OCI-LY7 (cell line): Measurements from ENCODE around the gene TTLL6. TPM values are rescaled to one million over a fixed set of nuclear protein-coding genes. Genes with fewer than 3 reads are reported as not detected.

Experiments
- BruUV-seq: library from RNA; stranded (reverse); fragments of 400-500 nt; replicated peaks from 2 replicates; lab custom pipeline; 2021; lab: Mats Ljungman, UMichigan
- CTCF ChIA-PET: fragments of 300-600 bp; sonication (Branson Sonifier 250); formaldehyde crosslinking; loops from one replicate; lab custom pipeline; 2022; ENCODE audit warnings: antibody characterized with exemption; ENCODE audit not compliant: unreplicated experiment; lab: Charles Lee
- POLR2A ChIA-PET: fragments of 300-600 bp; sonication (Branson Sonifier 250); formaldehyde crosslinking; loops from one replicate; lab custom pipeline; 2022; ENCODE audit warnings: antibody characterized with exemption; lab: Charles Lee
- DNase-seq: peaks from one replicate; pipeline ENCODE4 v3.0.0-alpha.2; 2015; ENCODE audit warnings: low spot score
- H2AFZ ChIP-seq: fragments of 200-600 bp; sonication (generic), shearing (Covaris generic); 2 replicates; pipeline ENCODE4 v1.6.1; 2014; ENCODE audit warnings: mild to moderate bottlenecking, antibody characterized with exemption, low read length, moderate library complexity
- H3K27ac ChIP-seq: fragments of 200-600 bp; sonication (generic); 2 replicates; pipeline ENCODE4 v1.5.1; 2014; ENCODE audit warnings: mixed run types, low read depth, mild to moderate bottlenecking, moderate library complexity, low read length, inconsistent platforms; ENCODE audit not compliant: poor library complexity, severe bottlenecking
- H3K36me3 ChIP-seq: fragments of 200-600 bp; sonication (generic); 2 replicates; pipeline ENCODE4 v1.6.1; 2014; ENCODE audit warnings: mild to moderate bottlenecking, antibody characterized with exemption, low read length, moderate library complexity, mixed read lengths; ENCODE audit not compliant: insufficient read depth
- H3K4me1 ChIP-seq: fragments of 200-600 bp; sonication (generic); 2 replicates; pipeline ENCODE4 v1.5.1; 2014; ENCODE audit warnings: mild to moderate bottlenecking, low read length; ENCODE audit not compliant: insufficient read depth, poor library complexity, severe bottlenecking
- H3K4me2 ChIP-seq: fragments of 200-600 bp; sonication (generic); 2 replicates; pipeline ENCODE4 v1.6.1; 2014; ENCODE audit warnings: mild to moderate bottlenecking, low read length
- H3K4me3 ChIP-seq: fragments of 200-600 bp; sonication (generic); 2 replicates; pipeline ENCODE4 v1.5.1; 2014; ENCODE audit warnings: mild to moderate bottlenecking, low read depth, low read length; ENCODE audit not compliant: poor library complexity, severe bottlenecking
- H3K79me2 ChIP-seq: fragments of 200-600 bp; sonication (generic); 2 replicates; pipeline ENCODE4 v1.6.1; 2016; ENCODE audit warnings: low read depth, mild to moderate bottlenecking, low read length, moderate library complexity, mixed read lengths; ENCODE audit not compliant: insufficient read depth
- H3K9me2 ChIP-seq: fragments of 200-600 bp; sonication (generic); 2 replicates; pipeline ENCODE4 v1.6.1; 2016; ENCODE audit warnings: mild to moderate bottlenecking, low read length, mixed read lengths; ENCODE audit not compliant: insufficient read depth
- H3K9me3 ChIP-seq: fragments of 200-600 bp; sonication (generic); 2 replicates; pipeline ENCODE4 v1.6.1; 2014; ENCODE audit warnings: mild to moderate bottlenecking, mixed run types, low read length, mixed read lengths
- H4K20me1 ChIP-seq: fragments of 200-600 bp; sonication (generic); 2 replicates; pipeline ENCODE4 v1.6.1; 2014; ENCODE audit warnings: mild to moderate bottlenecking, antibody characterized with exemption, low read length, moderate library complexity, mixed read lengths; ENCODE audit not compliant: insufficient read depth
- CTCF ChIP-seq: fragments of 200-600 bp; sonication (generic); conservative IDR thresholded peaks from 2 replicates; pipeline ENCODE4 v1.5.1; 2014; ENCODE audit warnings: mild to moderate bottlenecking, antibody characterized with exemption, low read length, moderate library complexity, mixed read lengths
- EZH2phosphoT487 ChIP-seq: fragments of 200-600 bp; sonication (generic); IDR thresholded peaks from 2 replicates; pipeline ENCODE4 v1.6.1; 2018; ENCODE audit warnings: low read depth, borderline replicate concordance, mild to moderate bottlenecking, mixed run types, antibody characterized with exemption, low read length, moderate library complexity, mixed read lengths
- intact Hi-C: fragments of 100-400 bp; cut with micrococcal nuclease; formaldehyde crosslinking; loops from one replicate; pipeline ENCODE4 v1.10.0; 2022; ENCODE audit not compliant: unreplicated experiment
- total RNA-seq, 2 experiments: library from RNA; depleted of rRNA in 1 of 2; stranded (reverse); fragments of >200 nt in 1 of 2; shearing (Covaris generic) in 1 of 2; gene quantifications; 2 replicates each; pipeline ENCODE4 v1.2.3, GENCODE V29; 2014 to 2022

TTLL6 gene
- total RNA-seq, 2 experiments from 2014 or later = not detected

GRCh38 chr17:48854774-48855476 lies 37.9 kb upstream of the TTLL6 start:
- H2AFZ ChIP-seq = no peak overlapping the region
- no peaks in the 10 kb centered on the region for H3K79me2 ChIP-seq
- no peak overlapping the region for H3K27ac ChIP-seq
- H3K4me1 ChIP-seq = no peaks in the 10 kb centered on the region
- intact Hi-C loops = no loop called here
- no peaks in the 10 kb centered on the region for H3K9me2 ChIP-seq
- H4K20me1 ChIP-seq = no peaks in the 10 kb centered on the region
- H3K9me3 ChIP-seq = no peaks in the 10 kb centered on the region
- CTCF ChIA-PET = no interaction called here
- DNase-seq = no peak
- TF ChIP-seq CTCF (no peak), EZH2phosphoT487 (no peak)
- H3K4me3 ChIP-seq = no peak overlapping the region
- H3K4me2 ChIP-seq = no peak overlapping the region
- H3K36me3 ChIP-seq = peaks cover 5% of the 10 kb centered on the region; the same call in 1 of the 2 replicates
- BruUV-seq = no TSS peak
- POLR2A ChIA-PET = no interaction called here

GRCh38 chr17:48850792-48851323 lies 33.8 kb upstream of the TTLL6 start:
- no TSS peak for BruUV-seq
- peaks cover 14% of the 10 kb centered on the region; the same call in 1 of the 2 replicates for H3K36me3 ChIP-seq
- no peaks in the 10 kb centered on the region for H3K9me2 ChIP-seq
- no peak for DNase-seq
- H4K20me1 ChIP-seq = no peaks in the 10 kb centered on the region
- H3K4me1 ChIP-seq = no peaks in the 10 kb centered on the region
- CTCF ChIA-PET = no interaction called here
- no peak overlapping the region for H3K4me2 ChIP-seq
- no peak overlapping the region for H2AFZ ChIP-seq
- no peak overlapping the region for H3K4me3 ChIP-seq
- intact Hi-C loops = no loop called here
- POLR2A ChIA-PET = interaction anchor here (0.8 kb wide), 1 partner anchor 54 kb away, joined by 3 read pairs; no protein-coding TSS in a partner anchor
- no peaks in the 10 kb centered on the region for H3K9me3 ChIP-seq
- TF ChIP-seq EZH2phosphoT487 (no peak), CTCF (no peak)
- H3K27ac ChIP-seq = no peak overlapping the region
- no peaks in the 10 kb centered on the region for H3K79me2 ChIP-seq
